Stimulated activated CD8-positive, alpha-beta memory T cell treated with anti-CD3 and anti-CD28 coated beads, Interleukin-12 subunit alpha, Interleukin-12 subunit beta, amount 100 ng/mL, for 1 hour (primary cell): ENCODE data around the gene ASPN.

Experiments
- DNase-seq: peaks from one replicate; pipeline ENCODE4 v3.0.0-alpha.2; 2020; ENCODE audit warnings: low read depth

Gene ASPN

DNA sequence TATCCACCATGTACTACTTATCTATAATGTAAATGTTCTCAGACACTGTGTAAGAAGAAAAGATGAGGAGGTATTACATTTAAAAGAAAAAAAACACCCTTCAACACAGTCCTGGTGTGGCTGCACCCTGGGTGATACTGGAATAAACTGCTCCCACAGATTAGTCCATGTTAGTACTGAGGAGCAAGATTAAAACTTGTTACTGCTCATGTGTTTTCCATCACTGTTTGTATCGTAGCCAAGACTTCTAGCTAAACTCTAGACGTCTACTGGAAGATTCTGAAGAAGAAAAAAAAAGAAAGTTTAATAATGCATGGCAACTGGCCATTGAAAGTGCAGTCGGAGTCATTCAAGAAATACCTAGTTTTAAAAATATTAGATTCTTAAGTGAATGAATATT, at the start of gene ASPN:
TSS of gene ASPN (minus strand) at position 178 of the 400 bp plus-strand sequence.
- DNase-seq: no peak

DNA sequence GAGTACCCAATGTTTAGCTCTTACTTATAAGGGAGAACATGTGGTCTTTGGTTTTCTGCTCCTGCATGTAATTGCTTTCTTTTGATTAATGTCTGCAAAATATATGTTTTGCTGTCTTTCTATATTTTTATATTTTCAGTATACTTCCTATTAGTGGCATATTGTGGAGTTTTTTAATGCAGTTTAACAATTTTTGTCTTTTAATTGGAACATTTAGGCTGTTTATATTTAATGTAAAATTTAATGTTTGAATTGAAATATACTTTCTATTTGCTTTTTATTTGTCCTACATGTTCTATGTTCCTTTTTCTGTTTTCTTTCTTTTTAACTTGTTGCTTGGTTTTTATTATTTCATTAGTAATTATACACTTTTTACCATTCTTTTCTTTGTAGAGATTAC, 48.6 kb upstream of the ASPN start:
- DNase-seq: no peak

DNA sequence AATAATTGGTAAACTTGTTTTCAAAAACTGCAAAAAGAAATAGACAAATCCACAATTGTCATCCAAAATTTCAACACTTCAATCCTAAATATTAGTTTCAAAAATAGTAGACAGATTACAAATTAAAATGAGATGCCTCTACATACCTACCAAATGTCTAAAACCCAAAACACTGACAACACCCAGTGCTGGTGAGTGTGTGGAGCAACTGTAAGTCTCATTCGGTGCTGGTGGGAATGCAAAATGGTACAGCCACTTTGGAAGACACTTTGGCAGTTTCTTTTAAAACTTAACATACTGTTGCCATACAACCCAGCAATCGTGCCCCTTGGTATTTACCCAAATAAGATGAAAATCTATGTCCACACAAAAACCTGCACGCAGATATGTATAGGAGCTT, 46.8 kb upstream of the ASPN start:
- no peak for DNase-seq

DNA sequence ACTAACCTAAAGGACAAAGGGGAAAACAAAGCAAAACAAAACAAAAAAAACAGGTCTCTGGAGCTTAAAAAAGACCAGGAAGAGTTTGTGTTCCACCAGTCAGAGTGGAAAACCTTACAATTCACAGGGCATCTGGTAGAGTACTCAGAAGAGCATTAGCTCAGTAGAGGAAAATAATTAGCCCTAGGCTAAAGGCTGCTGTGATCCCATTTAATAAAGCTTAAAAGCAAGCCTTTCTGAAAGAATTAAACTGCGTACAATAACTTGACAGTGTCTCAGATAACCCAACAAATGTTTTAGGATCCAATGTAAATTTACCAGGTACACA, 46.2 kb upstream of the ASPN start:
- DNase-seq: no peak

DNA sequence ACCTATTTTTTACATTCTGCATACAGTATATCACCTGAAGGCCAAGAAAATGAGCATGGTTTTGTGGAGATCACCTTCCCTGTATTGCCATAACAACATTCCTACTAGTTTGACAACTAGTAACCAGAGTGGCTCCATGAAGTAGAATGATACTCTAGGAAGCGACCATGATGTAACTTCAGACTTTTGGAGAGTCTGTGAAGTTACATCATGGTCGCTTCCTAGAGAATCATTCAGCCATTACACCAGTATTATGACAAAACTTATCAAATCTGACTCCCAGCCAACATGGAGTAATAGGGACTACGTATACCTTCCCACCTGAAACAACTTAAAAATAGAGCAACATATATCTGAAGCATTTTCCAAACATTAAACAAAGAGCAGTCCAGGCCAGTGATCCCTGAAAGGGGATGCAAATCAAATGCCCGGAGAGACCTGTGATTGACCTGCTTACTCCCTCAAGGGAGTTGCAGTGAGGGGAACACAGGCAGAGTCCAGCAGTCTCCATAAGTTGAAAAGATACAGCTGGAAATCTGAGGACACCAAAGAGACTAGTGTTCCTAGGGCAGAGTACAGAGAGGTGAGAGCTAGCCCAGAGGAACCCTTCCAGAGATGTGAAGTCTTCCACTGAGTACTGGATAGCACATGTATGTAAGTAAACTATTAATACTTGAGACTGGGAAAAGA, 45.7 kb upstream of the ASPN start:
- no peak for DNase-seq

DNA sequence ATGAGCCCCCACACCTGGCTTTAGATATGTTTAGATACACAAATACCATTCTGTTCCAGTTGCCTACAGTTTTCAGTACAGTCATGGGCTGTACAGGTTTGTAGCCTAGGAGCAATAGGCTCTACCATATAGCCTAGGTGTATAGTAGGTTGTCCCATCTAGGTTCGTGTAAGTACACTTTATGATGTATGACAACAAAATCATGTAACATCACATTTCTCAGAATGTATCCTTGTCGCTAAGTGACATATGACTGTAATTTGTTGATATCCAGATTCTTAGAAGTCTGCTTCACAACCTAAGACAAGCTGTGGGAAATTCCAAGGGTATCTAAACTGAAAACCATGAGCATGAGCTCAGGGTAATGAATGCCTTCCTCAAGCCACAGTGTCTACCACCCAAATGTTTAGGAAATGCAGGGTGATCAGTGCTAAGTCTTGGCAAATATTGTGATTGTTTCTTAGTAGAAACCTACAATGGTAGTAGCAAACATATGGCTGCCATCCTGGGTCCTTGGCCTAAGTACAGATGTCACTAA, 45.1 kb upstream of the ASPN start:
- DNase-seq: no peak

DNA sequence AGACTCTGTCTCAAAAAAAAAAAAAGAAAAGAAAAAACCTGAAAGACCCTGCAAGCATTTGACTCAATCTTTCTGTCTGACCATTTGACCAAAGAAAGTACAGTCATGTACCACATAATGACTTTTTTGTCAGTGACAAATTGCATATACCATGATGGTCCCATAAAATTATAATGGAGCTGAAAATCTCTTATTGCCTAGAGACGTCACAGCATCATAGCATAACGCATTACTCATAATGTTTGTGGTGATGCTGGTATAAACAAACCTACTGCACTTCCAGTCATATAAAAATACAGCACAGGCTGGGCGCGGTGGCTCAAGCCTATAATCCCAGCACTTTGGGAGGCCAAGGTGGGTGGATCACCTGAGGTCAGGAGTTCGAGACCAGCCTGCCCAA, 43.0 kb upstream of the ASPN start:
- DNase-seq: no peak

DNA sequence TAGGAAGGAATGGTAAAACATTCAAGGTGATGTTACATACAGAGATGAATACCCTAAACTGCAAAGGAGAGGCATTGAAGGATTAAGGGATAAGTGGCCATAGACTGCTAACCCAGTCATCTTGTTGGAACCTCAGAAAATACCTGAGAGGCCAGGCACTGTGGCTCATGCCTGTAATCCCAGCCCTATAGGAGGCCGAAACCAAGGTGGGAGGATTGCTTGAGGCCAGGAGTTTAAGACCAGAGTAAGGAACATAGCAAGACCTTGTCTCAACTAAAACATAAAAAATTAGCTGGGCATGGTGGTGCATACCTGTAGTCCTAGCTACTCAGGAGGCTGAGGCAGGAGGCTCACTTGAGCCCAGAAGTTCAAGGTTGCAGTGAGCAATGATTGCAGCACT, 42.6 kb upstream of the ASPN start:
- DNase-seq: no peak

DNA sequence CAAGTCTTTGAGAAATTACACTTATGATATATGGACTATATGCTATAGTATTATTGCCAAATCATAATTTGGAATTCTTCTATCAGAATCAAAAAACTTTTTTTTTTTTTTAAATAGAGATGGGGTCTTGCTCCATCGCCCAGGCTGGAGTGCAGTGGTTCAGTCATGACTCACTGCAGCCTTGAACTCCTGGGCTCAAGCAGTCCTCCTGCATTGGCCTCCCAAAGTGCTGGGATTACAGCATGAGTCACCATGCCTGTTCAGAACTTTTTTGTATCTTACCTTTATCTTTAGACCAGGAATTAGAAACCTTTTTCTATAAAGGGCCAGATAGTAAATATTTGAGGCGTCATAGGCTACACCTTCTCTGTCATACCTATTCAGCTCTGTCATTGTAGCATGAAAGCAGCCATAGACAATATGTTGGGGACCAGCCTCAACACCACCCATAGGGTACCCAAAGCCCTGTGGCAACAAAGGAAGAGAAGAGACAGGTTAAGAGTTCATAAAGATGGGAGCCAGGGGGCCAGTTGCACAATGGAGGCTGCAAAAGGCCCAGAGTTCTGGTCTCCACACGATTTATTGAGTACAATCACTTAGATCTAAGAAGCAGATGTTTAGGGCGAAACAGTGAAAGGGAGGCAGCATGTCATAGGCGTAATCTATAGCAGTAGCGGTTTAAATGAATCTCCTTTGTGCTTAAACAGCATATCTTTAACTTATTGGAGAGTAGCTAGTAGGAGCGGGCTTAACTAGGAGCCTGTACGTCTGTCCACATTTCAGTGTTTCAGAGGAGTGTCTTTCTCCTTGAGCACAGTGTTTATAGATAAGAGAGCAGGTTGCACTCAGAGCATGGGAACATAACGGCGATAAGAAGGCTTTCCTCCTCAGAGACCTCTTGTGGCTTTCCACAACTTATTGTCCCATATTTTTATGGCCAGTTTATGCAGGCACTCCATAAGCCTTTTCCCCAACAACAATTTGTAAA, 41.0 kb upstream of the ASPN start:
- DNase-seq: no peak

DNA sequence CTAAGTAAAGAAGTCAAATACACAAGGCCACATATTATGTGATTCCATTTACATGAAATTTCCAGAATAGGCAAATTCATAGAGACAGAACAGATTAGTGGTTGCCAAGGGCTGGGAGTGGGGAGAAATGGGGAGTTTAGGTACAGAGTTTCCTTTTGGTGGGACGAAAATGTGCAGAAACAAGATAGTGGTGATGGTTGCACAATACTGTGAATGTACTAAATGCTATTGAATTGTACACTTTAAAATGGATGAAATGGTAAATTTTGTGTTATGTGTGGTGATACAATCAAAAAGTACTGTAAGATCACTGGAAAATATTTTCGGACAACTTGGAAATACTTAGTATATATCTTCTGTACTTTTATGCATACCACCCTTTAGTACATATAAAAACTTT, 38.5 kb upstream of the ASPN start:
- DNase-seq: no peak

DNA sequence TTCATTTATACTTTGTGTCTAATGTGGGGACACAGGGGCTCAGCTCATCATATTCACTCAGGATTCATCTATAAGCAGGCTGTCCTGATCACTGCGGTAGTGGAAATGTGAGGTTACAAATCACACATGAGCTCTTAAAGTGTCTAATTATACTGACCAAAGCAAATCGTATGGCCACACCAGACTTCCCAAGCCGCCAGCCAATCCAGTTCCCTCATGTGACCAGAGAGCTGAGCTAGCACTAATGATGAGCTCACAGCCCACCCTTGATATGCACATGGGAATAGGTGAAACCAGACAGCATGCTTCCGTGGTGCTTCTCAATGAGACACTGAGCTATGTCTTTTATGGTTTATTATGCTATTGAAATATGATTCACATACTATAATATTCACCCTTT, 35.9 kb upstream of the ASPN start:
- no peak for DNase-seq

DNA sequence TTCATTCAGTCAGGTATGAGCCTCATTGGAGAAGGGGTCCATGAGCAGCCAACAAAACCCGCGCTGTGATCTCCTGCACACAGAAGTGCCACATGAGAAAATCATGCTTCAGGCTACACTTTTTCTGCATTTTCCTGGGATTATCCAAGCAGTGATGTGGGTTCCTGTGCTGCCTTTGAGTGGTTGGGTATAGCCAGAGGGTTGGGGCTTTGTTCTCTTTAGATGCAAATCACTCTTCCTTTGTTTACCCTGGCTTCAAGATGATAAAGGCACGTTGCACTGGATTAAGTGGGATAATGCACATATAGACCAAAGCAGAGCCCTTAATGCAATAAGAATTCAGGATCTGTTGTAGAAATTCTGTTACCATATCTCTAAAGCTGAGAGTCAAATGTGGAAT, 34.7 kb upstream of the ASPN start:
- DNase-seq: no peak

DNA sequence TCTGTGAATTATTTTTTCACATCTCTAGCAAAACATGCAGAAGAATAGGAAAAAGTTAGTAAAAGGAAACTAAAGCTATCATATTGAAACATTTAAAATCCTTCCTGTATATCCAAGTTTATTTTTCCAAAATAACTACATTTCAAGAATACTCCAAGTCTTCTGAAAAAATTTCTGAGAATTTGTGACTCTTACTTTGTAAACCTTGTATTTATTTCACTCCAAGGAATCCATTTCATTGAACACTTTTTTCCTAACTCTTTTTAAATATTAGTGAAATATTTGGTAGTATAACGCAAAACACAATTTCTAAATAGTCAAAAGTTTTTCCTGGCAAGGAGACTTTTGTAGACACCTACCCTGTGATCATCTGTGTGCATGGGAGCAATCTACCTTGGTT, 34.2 kb upstream of the ASPN start:
- no peak for DNase-seq

DNA sequence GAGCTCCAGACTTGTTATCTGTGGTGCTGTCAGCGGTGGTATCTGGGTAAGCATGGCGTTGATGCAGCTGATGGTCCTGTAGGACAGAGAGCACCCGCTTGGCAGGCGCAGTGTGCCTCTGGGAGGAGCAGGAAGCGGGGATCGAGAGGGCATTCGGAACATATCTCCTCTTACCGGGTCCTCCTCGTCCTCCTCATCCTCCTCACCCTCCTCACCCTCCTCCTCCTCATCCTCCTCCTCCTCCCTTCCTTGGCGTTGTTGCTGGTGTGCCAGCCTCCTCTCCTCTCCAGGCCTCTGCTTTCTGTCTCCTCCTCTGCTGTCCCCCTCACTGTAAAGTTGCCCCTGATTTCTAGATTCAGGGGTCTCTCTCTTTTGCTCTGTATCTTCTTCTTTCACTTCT, 32.3 kb upstream of the ASPN start:
- no peak for DNase-seq

DNA sequence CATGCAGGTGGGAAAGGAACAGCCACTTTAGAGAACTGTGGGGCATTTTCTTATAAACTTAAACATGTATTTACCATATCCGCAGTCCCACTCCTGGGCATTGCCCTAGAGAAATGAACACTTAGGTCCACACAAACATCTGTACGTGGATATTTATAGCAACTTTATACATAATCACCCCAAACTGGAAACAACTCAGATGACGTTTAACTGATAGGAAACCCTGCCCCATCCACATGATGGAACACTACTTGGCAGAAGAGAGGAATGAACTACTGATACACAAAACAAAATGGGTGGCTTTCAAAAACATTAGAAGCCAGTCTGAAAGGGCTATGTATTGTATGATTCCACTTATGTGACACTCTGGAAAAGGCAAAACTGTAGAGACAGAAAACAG, 31.0 kb upstream of the ASPN start:
- no peak for DNase-seq

DNA sequence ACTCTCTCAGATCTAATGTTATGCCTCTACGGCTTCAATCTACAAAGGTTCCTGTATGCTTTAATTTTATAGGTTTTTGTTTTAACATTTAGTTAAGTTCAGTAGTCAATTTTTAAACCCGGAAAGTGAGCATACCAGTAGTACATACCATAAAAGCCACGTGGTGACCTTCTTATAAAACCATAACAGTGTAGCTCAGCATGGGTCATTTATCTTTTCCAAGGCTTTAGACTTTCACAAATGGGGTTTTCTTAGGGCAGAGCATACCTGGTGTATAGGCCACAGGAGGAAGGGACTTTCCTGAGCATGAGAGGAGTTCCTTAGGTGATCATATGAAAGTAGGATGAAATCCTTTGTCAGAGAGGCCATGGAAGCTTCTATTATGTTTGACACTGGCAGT, 30.3 kb upstream of the ASPN start:
- DNase-seq: no peak

DNA sequence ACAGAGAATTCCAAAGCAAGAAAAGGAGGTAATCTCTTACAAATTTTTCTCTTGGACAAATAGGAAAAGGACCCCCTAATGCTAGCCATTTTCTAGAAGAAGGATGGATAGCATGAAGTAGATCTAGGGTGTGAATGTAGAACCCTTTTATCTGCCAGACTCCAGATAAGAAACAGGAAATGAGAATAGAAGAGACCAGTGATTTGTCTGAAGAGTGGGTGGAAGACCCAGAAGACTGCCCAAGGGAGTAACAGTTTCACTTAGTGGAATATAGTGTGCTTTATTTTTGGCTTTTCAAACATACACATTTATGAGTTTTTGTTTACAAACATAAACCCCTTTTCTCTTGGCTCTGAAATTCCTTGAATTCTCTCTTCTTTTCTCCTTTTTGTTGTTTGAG, 28.4 kb upstream of the ASPN start:
- no peak for DNase-seq

DNA sequence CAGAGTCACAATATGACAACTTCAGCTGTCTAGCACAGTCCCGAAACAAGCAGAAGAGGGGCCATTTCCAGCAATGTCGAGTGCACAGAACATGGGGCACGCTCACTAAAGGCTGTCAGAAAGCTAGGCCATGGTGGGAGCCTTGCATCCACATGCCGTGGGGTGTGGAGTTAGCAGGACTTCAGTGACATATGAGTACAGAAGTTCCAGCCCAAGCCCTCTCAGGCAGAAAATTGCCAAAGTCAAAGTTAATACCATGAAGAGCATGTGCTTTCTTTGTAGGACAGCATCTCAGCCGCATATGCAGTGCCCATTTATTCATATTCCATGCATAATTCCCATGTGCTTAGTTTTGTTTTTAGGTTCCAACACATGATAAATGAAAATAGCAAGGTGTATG, 26.7 kb upstream of the ASPN start:
- DNase-seq: no peak

DNA sequence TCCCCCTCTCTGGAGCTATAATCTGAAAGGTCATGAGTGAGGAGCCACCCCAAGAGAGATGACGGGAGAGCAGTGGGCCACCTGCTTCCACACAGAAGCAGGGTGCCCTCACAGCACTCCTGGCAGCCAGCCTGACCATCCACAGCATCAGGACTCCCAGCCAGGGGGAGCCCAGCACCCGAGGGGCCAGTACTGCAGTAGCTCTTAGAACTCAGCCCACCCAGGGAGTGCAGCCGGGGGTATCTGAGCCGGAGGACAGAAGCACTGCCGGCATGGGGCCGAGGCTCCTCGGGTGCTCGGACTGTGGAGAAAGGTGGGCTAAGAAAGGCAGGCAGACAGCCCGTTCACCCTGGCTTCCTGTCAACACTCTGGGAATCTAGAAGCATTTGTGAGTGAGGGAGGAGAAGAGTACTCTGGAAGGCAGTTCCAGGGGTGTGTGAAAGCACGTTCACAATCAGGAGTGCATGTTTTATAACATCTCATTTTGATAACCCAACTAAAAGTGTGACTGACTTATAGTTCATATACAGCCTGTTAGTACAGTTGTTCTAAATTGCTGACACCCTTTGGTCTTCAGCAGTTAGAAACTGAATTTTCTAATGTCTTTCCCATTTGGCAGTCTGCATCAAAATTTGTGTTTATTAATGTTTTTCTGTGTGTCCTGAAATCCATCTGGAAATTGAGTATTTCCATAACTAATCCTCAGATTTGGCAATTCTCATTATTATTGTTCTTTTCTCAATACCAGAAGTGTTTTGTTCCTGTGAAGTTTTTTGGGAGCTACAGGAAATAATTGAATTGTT, 25.9 kb upstream of the ASPN start:
- no peak for DNase-seq

DNA sequence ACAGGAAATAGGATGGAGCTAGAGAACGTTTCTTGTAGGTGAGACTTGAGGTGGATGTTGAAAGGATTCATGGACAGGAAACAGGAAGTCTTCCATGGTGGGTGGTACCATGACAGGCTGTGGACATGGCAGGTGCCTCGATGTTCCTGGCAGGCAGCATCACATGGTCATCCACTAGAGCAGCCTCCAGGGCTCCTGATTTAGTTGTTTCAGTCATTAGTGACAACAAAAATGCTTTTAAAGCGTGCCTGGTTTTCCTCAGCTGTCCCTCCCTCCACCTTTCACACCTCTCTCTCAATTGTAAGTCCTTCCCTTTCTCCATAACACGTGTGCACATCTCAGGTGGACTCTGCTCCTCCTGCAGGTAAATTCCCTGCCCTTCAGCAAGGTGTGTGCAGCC, 25.2 kb upstream of the ASPN start:
- no peak for DNase-seq

DNA sequence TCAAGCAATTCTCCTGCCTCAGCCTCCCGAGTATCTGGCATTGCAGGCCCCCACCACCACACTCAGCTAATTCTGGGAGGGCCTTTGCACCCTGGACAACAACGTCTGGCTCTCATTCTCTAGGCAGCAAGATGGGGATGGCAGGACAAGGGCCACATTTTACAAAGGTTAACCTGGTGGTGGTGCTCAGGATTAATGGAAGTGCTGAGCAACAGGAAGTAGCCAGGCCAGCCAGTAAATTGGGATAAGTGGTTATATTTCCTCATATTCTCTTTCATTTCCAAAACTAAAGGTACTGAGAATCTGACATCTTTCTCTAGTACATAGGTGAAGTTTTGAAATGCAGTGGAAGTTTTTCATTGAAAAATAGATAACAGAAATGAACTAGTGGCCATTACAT, 24.7 kb upstream of the ASPN start:
- DNase-seq: no peak

DNA sequence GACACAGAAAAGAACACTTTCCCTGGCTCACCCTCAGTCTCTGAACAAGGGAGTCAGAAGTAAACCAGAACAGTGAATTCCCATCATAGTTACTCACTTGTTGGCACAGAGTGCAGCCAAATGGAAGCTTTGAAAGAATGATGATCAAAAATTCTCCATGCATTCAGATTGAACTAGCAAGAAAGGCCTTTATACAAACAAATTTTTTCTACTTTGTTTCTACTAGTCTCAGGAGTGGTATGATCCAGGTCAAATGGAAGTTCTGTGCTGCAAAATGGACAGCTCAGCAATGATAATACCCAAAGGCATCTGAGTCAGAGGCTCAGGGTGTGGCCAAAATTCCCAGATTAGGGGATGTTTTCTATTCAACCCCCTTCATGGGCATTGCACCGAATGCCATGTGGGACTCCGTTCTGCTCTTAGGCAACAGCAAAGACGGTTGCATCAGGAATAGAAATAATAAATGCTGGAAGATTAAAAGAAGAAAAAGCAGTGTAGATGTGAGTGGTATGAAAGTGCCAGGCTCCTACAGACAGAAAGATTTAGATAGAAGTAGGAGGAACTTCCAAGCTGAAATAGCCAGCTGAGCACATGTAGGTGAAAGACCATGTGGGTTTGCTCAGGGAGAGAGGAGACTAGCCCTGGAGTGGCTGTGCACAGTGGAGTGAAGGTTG, 24.0 kb upstream of the ASPN start:
- no peak for DNase-seq
